Cardiac fibroblast (primary cell): ENCODE data around the gene UHRF1.

Source experiments
- DNase-seq, 2 donors: peaks; one replicate each; pipeline versions ENCODE4 v3.0.0 to v3.0.0-alpha.2; 2010; ENCODE audit warnings: low read depth in 2 of 2
- H3K4me3 ChIP-seq, 2 donors: replicated peaks in 1 of 2; 1 replicate in 1 of 2; 2 replicates in 1 of 2; pipeline ENCODE4 v1.5.1; 2011; ENCODE audit warnings: low read depth in 2 of 2, low read length in 2 of 2, mild to moderate bottlenecking in 2 of 2, moderate library complexity in 1 of 2
- TF ChIP-seq, protein P1 (sequence below): IDR thresholded peaks from one replicate; pipeline ENCODE4 v1.5.1; 2011; ENCODE audit warnings: low read depth, mild to moderate bottlenecking, low read length, inconsistent platforms

The UHRF1 gene

DNA sequence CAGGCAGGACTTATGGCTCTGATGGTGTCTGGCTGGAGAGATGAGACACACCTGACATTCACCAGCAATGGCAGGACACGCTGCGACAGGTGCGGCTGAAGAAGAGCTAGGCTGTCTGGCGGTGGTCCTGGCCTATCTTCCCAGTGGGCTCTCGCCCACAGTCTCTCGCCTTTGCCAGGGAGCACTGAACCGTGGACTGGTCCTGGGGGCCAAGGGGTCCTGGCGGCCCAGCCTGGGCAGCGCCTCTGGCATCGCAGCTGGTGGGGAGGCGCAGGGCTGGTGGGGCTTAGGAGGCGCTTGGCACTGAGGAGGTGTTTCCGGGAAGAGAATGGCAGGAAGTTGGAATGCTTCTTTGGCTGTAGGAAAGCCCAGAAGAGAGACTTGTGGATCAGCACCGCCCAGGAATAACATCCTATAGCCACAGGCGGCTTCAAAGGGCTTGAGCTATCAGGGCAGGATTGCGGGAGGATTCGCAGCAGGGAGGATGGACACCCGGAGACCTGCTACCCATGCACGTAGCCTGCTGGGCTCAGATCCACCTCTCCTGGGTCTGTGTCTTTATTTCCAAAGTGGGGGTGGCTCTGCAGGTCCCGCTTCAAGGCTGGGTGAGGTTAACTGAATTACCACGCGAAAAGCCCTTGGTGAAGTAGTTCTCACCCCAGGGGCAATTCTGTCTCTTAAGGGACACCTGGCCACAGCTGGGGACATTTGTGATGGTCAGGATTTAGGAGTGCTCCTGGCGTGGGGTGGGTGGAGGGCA is 74.2 kb downstream of the UHRF1 start:
- TF ChIP-seq, protein P1, sequence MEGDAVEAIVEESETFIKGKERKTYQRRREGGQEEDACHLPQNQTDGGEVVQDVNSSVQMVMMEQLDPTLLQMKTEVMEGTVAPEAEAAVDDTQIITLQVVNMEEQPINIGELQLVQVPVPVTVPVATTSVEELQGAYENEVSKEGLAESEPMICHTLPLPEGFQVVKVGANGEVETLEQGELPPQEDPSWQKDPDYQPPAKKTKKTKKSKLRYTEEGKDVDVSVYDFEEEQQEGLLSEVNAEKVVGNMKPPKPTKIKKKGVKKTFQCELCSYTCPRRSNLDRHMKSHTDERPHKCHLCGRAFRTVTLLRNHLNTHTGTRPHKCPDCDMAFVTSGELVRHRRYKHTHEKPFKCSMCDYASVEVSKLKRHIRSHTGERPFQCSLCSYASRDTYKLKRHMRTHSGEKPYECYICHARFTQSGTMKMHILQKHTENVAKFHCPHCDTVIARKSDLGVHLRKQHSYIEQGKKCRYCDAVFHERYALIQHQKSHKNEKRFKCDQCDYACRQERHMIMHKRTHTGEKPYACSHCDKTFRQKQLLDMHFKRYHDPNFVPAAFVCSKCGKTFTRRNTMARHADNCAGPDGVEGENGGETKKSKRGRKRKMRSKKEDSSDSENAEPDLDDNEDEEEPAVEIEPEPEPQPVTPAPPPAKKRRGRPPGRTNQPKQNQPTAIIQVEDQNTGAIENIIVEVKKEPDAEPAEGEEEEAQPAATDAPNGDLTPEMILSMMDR, result no peak
- DNase-seq, result no peak
- H3K4me3 ChIP-seq, result no peak overlapping the region

GRCh38 chr19:4984106-4984380 is 74.7 kb downstream of the UHRF1 start:
- TF ChIP-seq, protein P1, result no peak
- H3K4me3 ChIP-seq, result no peak overlapping the region
- no peak for DNase-seq

GRCh38 chr19:4984438-4984990 is 75.2 kb downstream of the UHRF1 start:
- no peak for DNase-seq
- TF ChIP-seq, protein P1, result no peak
- H3K4me3 ChIP-seq, result no peak overlapping the region

DNA sequence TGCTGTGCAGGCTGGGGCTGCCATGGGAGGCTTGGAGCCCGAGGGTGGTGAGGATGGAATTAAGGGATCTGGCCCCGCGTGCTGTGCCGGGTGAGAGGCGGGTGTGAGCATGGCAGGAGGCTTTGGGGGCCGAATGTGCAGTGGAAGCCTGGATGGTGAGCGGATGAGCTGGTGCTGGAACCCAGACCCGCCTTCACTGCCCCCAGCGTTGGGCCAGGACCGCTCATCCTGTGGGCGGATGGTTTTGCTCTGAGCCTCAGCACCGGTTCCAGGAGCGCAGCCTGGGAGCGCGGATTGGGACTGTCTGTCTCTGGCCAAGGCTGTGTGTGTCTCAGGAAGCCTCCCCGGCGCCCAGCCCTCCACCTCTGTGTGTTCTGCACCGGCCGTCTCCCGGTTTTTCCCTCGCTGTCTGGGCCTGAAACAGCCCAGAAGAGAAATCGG is 76.3 kb downstream of the UHRF1 start:
- DNase-seq, result no peak
- TF ChIP-seq, protein P1, result no peak
- H3K4me3 ChIP-seq, result no peak overlapping the region

GRCh38 chr19:4986056-4986455 is 76.8 kb downstream of the UHRF1 start:
- H3K4me3 ChIP-seq, result no peak overlapping the region
- TF ChIP-seq, protein P1, result no peak
- DNase-seq, result no peak

DNA sequence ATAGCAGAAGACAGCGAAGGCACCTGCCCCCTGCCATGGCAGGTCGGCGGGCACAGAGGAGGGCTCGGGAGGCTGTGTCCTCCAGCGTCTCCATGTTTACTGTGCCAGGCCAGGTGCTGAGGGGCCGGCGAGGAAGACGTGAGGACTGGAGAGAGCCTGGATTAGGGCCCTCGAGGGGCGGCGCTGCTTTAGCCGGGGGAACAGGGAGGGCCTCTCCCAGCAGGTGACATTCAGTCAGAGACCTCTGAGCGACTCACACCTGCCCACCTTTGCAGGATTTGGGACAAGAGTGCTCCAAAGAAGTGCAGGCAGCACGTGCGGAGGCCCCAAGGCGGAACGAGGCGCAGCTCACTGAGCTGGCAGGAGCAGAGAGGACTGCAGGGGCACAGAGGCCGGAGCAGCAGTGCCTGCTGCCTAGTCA is 77.2 kb downstream of the UHRF1 start:
- TF ChIP-seq, protein P1, result no peak
- no peak for DNase-seq
- H3K4me3 ChIP-seq, result no peak overlapping the region
